HUES48 (cell line): ENCODE measurements around the gene FGF23.

Experiments used
- H3K27ac ChIP-seq: one replicate; pipeline ENCODE4 v1.7.0; 2013; ENCODE audit warnings: low read depth, low read length, inconsistent platforms
- H3K27me3 ChIP-seq: 2 replicates; pipeline ENCODE4 v1.6.1; 2013; ENCODE audit warnings: mild to moderate bottlenecking, low read length; ENCODE audit not compliant: control insufficient read depth, insufficient read depth
- H3K36me3 ChIP-seq: 2 replicates; pipeline ENCODE4 v1.6.1; 2013; ENCODE audit warnings: low read length; ENCODE audit not compliant: control insufficient read depth, insufficient read depth
- H3K4me1 ChIP-seq: 2 replicates; pipeline ENCODE4 v1.6.1; 2013; ENCODE audit warnings: mild to moderate bottlenecking, low read length; ENCODE audit not compliant: control insufficient read depth, insufficient read depth
- H3K4me3 ChIP-seq: 2 replicates; pipeline ENCODE4 v1.5.1; 2013; ENCODE audit warnings: mild to moderate bottlenecking, low read depth, low read length
- H3K9ac ChIP-seq: 2 replicates; pipeline ENCODE4 v1.6.1; 2013; ENCODE audit warnings: mild to moderate bottlenecking, low read depth, low read length, moderate library complexity
- H3K9me3 ChIP-seq: 2 replicates; pipeline ENCODE4 v1.6.1; 2013; ENCODE audit warnings: low read length; ENCODE audit not compliant: control insufficient read depth, insufficient read depth

Gene FGF23

GRCh38 chr12:4320497-4320852 is 59.0 kb downstream of the FGF23 start:
- Histone ChIP-seq H3K4me1 (peaks cover 6% of the 10 kb centered on the region; the same call in 1 of the 2 replicates), H3K9me3 (no peaks in the 10 kb centered on the region), H3K9ac (peak overlapping the region; percentile 78), H3K27me3 (peaks cover 3% of the 10 kb centered on the region; the same call in 1 of the 2 replicates), H3K27ac (peak overlapping the region; percentile 87), H3K36me3 (peaks cover 8% of the 10 kb centered on the region; the same call in 1 of the 2 replicates), H3K4me3 (peak overlapping the region; percentile 81)
